HG03039 (cell line): ENCODE data around the gene GGCT.

ENCODE experiments used
- ATAC-seq: cut with Tn5 transposase; IDR thresholded peaks from one replicate; pipeline ENCODE4 v1.9.1; 2021; ENCODE audit warnings: mild to moderate bottlenecking, moderate library complexity; ENCODE audit not compliant: unreplicated experiment

Gene GGCT

DNA sequence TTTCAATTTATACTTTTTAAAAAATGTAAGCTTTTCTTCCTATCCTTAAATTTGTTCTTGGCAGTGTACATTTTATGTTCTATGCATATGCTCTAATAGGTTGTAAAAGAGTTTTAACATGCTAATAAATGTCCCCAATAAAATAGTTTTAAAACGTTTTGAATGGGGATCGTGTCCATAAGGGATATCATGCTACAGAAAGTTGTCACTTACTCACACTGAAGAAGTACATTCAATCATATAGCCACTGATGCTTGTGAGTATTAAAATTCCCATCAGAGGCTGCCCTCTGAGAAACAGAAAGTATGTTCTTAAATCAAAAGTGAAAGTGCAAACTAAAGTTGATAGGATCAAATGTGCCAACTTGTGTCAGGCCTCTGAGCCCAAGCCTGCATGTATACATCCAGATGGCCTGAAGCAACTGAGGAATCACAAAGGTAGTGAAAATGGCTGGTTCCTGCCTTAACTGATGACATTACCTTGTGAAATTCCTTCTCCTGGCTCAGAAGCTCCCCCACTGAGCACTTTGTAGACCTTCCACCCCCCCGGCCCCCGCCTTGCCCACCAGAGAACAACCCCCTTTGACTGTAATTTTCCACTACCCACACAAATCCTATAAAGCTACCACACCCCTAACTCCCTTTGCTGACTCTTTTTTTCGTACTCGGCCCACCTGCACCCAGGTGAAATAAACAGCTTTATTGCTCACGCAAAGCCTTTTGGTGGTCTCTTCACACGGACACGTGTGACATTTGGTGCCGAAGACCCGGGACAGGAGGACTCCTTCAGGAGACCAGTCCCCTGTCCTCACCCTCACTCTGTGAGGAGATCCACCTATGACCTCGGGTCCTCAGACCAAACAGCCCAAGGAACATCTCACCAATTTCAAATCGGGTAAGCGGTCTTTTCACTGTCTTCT, 25.2 kb downstream of the GGCT start:
- ATAC-seq = no peak

- peak; percentile 89 for ATAC-seq
Measured at GRCh38 chr7:30478349-30479201, 26.1 kb downstream of the GGCT start, which contains the start of gene NOD1. Gene NOD1, minus strand, starts transcription at chr7:30478784. Its CDS starts 21,863 bp downstream, at chr7:30456921.

- ATAC-seq = no peak
Measured at GRCh38 chr7:30476459-30477145, 28.0 kb downstream of the GGCT start.

GRCh38 chr7:30475580-30475979, 29.0 kb downstream of the GGCT start:
- no peak for ATAC-seq

GRCh38 chr7:30474893-30475292, 29.7 kb downstream of the GGCT start:
- ATAC-seq = no peak

DNA sequence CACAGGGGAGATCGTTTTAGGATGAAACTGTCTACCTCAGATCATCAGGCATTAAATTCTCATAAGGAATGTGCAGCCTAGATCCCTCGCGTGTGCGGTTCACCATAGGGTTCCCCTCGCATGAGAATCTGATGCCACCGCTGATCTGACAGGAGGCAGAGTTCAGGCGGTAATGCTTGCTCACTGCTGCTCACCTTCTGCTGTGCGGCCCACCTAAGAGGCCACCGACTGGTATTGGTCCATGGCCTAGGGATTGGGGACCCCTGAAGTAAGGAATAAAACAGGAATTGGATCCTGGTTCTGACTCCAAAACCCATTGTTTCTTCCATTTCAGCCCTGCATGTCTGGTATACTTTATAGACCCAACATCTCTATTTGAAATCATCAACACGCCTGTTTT, 30.1 kb downstream of the GGCT start:
- no peak for ATAC-seq

- ATAC-seq = no peak
Measured at GRCh38 chr7:30473903-30474302, 30.7 kb downstream of the GGCT start.

GRCh38 chr7:30472784-30473775, 31.5 kb downstream of the GGCT start:
- no peak for ATAC-seq

GRCh38 chr7:30472081-30472783, 32.4 kb downstream of the GGCT start:
- no peak for ATAC-seq

DNA sequence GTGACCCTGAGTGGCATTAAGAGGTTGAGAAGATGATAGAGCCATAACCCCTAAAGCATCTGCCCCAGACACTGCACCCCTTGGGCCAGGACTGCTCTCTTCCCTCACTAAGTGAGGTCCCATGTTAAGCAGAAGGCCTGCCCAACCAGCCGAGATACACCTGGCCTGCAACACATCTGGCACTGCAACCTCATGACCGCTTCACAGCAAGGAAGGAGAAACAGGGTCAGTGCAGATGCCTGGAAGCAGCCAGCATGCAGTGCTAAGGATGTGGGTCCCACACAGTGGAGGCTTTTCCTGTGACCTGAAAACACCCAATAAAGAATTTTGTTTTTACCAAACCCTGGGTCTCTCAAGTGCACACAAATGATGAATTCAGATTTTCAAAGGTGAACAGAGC, 33.4 kb downstream of the GGCT start:
- ATAC-seq = no peak

GRCh38 chr7:30470771-30471170, 33.9 kb downstream of the GGCT start:
- no peak for ATAC-seq

DNA sequence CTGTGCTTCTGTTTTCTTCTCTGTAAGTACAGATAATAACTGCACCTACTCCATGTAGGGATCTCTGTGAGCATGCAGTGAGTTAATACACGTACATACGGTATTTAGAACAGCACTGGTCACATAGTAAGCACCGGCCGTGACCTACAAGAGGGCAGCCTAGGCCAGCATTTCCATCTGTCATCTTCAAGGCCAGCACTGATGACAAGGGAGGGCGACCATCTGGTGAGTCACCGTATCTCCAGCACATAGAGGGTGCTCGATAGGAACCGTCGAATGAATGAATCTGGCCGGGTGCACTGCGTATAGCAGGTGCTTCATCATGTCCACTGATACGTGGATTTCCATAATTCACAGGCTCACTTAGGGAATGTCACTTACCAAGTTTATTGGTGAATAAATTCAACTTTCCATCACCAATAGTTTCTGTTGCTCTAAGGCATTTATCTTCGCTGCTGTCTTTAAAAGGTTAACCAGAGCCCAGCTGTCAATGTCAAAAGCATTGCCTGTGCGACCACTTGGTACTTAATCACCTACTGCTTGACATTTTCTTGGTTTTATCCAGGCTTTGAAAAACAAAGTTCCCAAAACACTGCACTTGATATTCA, 34.4 kb downstream of the GGCT start:
- ATAC-seq = no peak

DNA sequence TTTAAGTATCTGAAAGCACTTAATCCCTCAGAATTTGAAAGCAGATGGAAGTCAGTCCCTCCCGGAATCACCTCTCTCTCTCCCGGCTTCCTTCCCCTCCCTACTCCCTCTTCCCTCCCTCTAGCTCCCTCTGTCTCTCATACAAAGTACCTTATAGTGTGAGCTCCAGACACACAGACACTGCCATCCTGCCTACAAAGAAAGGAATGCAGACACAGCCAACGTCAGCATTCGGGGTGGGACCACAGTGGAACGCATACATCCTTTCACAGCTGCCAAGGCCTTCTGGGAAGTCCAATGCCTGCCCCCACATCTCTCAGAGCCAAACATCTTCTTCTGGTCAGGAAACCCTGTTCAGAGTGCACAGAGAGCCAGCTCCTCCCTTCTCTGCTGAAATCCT, 35.3 kb downstream of the GGCT start:
- ATAC-seq = no peak

GRCh38 chr7:30468791-30469190, 35.8 kb downstream of the GGCT start:
- no peak for ATAC-seq

- no peak for ATAC-seq
Measured at GRCh38 chr7:30468041-30468440, 36.6 kb downstream of the GGCT start.

DNA sequence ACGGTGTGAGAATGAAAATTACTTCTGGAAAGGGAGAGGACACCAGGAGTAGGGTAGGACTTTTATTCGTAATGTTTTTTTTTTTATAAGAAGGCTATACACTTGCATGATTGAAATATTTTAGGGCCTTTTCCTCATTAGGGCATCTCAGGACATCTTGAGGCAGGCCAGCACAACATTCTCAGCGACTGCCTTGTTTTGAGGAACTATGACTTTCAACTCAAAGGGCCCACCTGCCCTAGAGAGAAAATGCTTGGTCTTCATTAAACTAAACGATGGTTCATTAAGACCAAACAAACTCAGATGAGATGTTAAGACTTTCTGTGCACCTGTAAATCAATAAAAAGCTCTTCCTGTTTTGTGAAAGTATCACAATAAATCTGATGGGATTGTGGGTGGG, 37.4 kb downstream of the GGCT start:
- ATAC-seq = no peak

- no peak for ATAC-seq
Measured at GRCh38 chr7:30466266-30466665, 38.4 kb downstream of the GGCT start.

DNA sequence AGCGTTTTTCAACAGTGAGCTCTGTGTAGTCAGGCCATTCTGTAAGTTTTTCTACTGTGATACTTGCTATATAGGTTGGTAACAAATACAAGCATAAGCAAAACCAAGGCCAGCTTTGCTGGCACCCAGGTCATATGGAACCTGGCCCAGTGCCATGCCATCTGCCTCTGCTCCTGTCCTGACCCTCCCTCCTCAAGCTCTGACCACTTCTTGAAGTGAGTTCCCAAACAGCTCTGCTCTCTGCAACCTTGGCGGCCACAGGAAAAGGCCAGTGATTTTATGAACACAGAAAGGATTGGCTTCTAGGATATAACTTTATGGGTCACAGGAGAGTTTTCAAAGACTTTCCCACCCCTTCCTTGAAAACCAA, 38.8 kb downstream of the GGCT start:
- no peak for ATAC-seq
